GM18517 (cell line): ENCODE results near the gene THOC2.
A peak's percentile ranks its signal among the peaks of the same experiment; 100 is the strongest.
"Not testable (repeated sequence)": the region's sequence is repeated elsewhere in the genome, so short reads cannot be mapped to it uniquely, and the experiment has no call there.

Experiments used
- ATAC-seq: cut with Tn5 transposase; IDR thresholded peaks from one replicate; pipeline ENCODE4 v1.9.1; 2021; ENCODE audit warnings: mild to moderate bottlenecking, moderate library complexity; ENCODE audit not compliant: unreplicated experiment

Gene THOC2

GRCh38 chrX:123732670-123733363 is at the start of gene THOC2:
Gene THOC2, minus strand, starts transcription at chrX:123733052. Its CDS starts 30 bp downstream, at chrX:123733022.
- peak; percentile 69 for ATAC-seq

- ATAC-seq = not testable (repeated sequence)
These were observed 48.9 kb upstream of the THOC2 start for GRCh38 chrX:123781786-123782185.

- ATAC-seq = no peak
These were observed 47.1 kb upstream of the THOC2 start for GRCh38 chrX:123779908-123780396.

- no peak for ATAC-seq
These were observed 40.6 kb upstream of the THOC2 start for GRCh38 chrX:123773258-123773988.

GRCh38 chrX:123771449-123772064 is 38.7 kb upstream of the THOC2 start:
- peak; percentile 75 for ATAC-seq

- peak; percentile 72 for ATAC-seq
These were observed 32.4 kb upstream of the THOC2 start for GRCh38 chrX:123764967-123765871.

- not testable (repeated sequence) for ATAC-seq
These were observed 27.0 kb upstream of the THOC2 start for GRCh38 chrX:123759849-123760248.

- not testable (repeated sequence) for ATAC-seq
These were observed 24.9 kb upstream of the THOC2 start for GRCh38 chrX:123757794-123758193.

GRCh38 chrX:123756320-123756719 is 23.5 kb upstream of the THOC2 start:
- ATAC-seq = no peak

GRCh38 chrX:123755107-123755506 is 22.3 kb upstream of the THOC2 start:
- ATAC-seq = no peak

GRCh38 chrX:123753656-123754350 is 21.0 kb upstream of the THOC2 start:
- ATAC-seq = no peak

- ATAC-seq = no peak
These were observed 16.8 kb upstream of the THOC2 start for GRCh38 chrX:123749643-123750042.

- ATAC-seq = no peak
These were observed 12.7 kb upstream of the THOC2 start for GRCh38 chrX:123745511-123745910.

- ATAC-seq = no peak
These were observed 10.5 kb upstream of the THOC2 start for GRCh38 chrX:123743312-123743711.

- ATAC-seq = no peak
These were observed 9.6 kb upstream of the THOC2 start for GRCh38 chrX:123742440-123742839.

GRCh38 chrX:123740536-123740935 is 7.7 kb upstream of the THOC2 start:
- no peak for ATAC-seq

- ATAC-seq = no peak
These were observed 7.2 kb upstream of the THOC2 start for GRCh38 chrX:123740006-123740405.

- ATAC-seq = no peak
These were observed 6.6 kb upstream of the THOC2 start for GRCh38 chrX:123739474-123739873.

GRCh38 chrX:123738378-123738940 is 5.6 kb upstream of the THOC2 start:
- no peak for ATAC-seq
